Activated CD4-positive, alpha-beta memory T cell treated with anti-CD3 and anti-CD28 coated beads for 36 hours (primary cell): ENCODE data around the gene FHIT. TPM values are rescaled to one million over a fixed set of nuclear protein-coding genes. Genes with fewer than 3 reads are reported as not detected.

Experiments
- CTCF ChIA-PET: fragments of 350-600 bp; sonication (Branson Sonifier 250); formaldehyde crosslinking; loops from one replicate; lab custom pipeline; 2021; ENCODE audit warnings: antibody characterized with exemption, inconsistent platforms; lab: Charles Lee
- POLR2A ChIA-PET: fragments of 350-600 bp; sonication (Branson Sonifier 250); formaldehyde crosslinking; loops from one replicate; lab custom pipeline; 2021; ENCODE audit warnings: antibody characterized with exemption; lab: Charles Lee
- DNase-seq: peaks from one replicate; pipeline ENCODE4 v3.0.0-alpha.2; 2020
- H3K27ac Mint-ChIP-seq: one replicate; pipeline ENCODE4 v1.8.0; 2021; ENCODE audit warnings: mixed read lengths
- H3K27me3 Mint-ChIP-seq: one replicate; pipeline ENCODE4 v1.8.0; 2021; ENCODE audit warnings: mixed read lengths
- H3K36me3 Mint-ChIP-seq: one replicate; pipeline ENCODE4 v1.8.0; 2021; ENCODE audit warnings: mixed read lengths
- H3K4me1 Mint-ChIP-seq: one replicate; pipeline ENCODE4 v1.8.0; 2021; ENCODE audit warnings: low read depth, mixed read lengths
- H3K4me3 Mint-ChIP-seq: one replicate; pipeline ENCODE4 v1.8.0; 2021; ENCODE audit warnings: mild to moderate bottlenecking, mixed read lengths
- H3K9me3 Mint-ChIP-seq: one replicate; pipeline ENCODE4 v1.8.0; 2021; ENCODE audit warnings: mixed read lengths
- intact Hi-C: fragments of 100-400 bp; cut with micrococcal nuclease; formaldehyde crosslinking; loops from one replicate; pipeline ENCODE4 v1.15.1; 2023
- total RNA-seq, 2 experiments: library from RNA; stranded (reverse); gene quantifications; one replicate each; pipeline ENCODE4 v1.2.3, GENCODE V29; 2021

FHIT gene
- total RNA-seq, 2 experiments from 2014 or later, result 7.2 to 8.7 TPM

DNA sequence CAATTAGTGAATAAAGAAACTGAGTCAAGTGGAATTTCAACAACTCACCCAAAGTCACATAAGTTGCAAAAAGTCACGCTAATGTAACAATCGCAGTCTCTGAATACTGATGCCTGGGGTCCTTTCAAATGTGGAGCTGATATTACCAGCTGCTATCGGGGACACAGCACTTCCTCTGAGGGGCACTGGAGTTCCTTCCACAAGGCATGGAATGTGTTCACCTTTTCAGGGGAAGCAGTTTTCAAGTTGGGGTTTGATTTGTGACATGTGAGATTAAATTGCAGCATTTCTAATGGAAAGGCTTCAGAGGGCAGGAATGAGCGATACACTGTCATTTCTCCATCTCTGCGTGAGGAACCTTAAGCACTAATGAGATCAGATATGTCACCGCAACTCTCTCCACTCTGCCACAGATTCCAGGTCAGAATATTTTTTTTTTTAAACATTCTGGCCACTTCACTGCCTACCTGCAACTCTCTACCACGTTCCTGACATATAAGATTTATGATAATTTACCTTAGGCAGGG lies 1394.3 kb downstream of the FHIT start:
- Mint-ChIP-seq H3K27ac (no peak overlapping the region), H3K27me3 (no peaks in the 10 kb centered on the region), H3K4me1 (peaks cover 7% of the 10 kb centered on the region), H3K4me3 (no peak overlapping the region), H3K9me3 (peaks cover 1% of the 10 kb centered on the region), H3K36me3 (peaks cover 3% of the 10 kb centered on the region)
- no peak for DNase-seq
- CTCF ChIA-PET, result interaction anchor here (0.8 to 5.4 kb wide), 24 partner anchors 9 to 1517 kb away, joined by 3 to 54 read pairs (median 4); no protein-coding TSS in a partner anchor
- POLR2A ChIA-PET, result interaction anchor here (0.6 kb wide), 2 partner anchors 545 to 711 kb away, joined by 3 read pairs; no protein-coding TSS in a partner anchor
- intact Hi-C loops, result loop anchor here (1.0 to 2.0 kb wide), 3 partner anchors 282 to 645 kb away; no protein-coding TSS in a partner anchor

GRCh38 chr3:59854061-59854709 lies 1397.1 kb downstream of the FHIT start:
- CTCF ChIA-PET, result interaction anchor here (1.4 kb wide), 1 partner anchor 541 kb away, joined by 6 read pairs; no protein-coding TSS in a partner anchor
- Mint-ChIP-seq H3K27ac (no peak overlapping the region), H3K36me3 (no peaks in the 10 kb centered on the region), H3K27me3 (no peaks in the 10 kb centered on the region), H3K4me3 (no peak overlapping the region), H3K4me1 (peaks cover 7% of the 10 kb centered on the region), H3K9me3 (no peaks in the 10 kb centered on the region)
- POLR2A ChIA-PET, result no interaction called here
- no peak for DNase-seq
- intact Hi-C loops, result no loop called here

GRCh38 chr3:59850417-59850816 lies 1400.8 kb downstream of the FHIT start:
- intact Hi-C loops, result no loop called here
- H3K4me3 Mint-ChIP-seq, result no peak overlapping the region

DNA sequence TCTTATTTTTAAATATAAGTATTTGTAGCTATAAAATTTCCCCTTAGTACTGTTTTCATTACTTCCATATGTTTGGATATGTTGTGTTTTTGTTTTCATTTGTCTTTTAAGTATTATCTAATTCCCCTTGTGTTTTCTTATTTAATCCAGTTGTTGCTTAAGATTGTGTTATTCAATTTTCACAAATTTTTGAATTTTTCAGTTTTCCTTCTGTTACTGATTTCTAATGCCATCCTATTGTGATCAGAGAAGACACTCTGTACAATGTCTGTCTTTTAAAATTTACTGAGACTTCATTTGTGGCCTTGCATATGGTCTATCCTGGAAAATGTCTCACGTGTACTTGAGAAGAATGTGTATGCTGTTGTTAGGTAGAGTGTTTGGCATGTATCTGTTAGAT lies 1405.9 kb downstream of the FHIT start:
- intact Hi-C loops, result no loop called here
- Mint-ChIP-seq H3K36me3 (peaks cover 2% of the 10 kb centered on the region), H3K4me1 (peaks cover 12% of the 10 kb centered on the region), H3K27me3 (no peaks in the 10 kb centered on the region), H3K9me3 (peaks cover 11% of the 10 kb centered on the region), H3K27ac (no peak overlapping the region), H3K4me3 (no peak overlapping the region)
- POLR2A ChIA-PET, result no interaction called here
- DNase-seq, result no peak
- CTCF ChIA-PET, result no interaction called here

More at GRCh38 chr3:59850417-59850816, 1400.8 kb downstream of the FHIT start:
- CTCF ChIA-PET, result interaction anchor here (0.9 to 1.9 kb wide), 3 partner anchors 8 to 537 kb away, joined by 3 to 8 read pairs (median 4); no protein-coding TSS in a partner anchor
- H3K27ac Mint-ChIP-seq, result no peak overlapping the region
- no peak for DNase-seq
- H3K4me1 Mint-ChIP-seq, result no peaks in the 10 kb centered on the region
- peaks cover 2% of the 10 kb centered on the region for H3K36me3 Mint-ChIP-seq
- no peaks in the 10 kb centered on the region for H3K27me3 Mint-ChIP-seq
- POLR2A ChIA-PET, result no interaction called here
- H3K9me3 Mint-ChIP-seq, result peaks cover 11% of the 10 kb centered on the region

GRCh38 chr3:59843821-59844220 lies 1407.4 kb downstream of the FHIT start:
- intact Hi-C loops, result no loop called here
- no peak for DNase-seq

DNA sequence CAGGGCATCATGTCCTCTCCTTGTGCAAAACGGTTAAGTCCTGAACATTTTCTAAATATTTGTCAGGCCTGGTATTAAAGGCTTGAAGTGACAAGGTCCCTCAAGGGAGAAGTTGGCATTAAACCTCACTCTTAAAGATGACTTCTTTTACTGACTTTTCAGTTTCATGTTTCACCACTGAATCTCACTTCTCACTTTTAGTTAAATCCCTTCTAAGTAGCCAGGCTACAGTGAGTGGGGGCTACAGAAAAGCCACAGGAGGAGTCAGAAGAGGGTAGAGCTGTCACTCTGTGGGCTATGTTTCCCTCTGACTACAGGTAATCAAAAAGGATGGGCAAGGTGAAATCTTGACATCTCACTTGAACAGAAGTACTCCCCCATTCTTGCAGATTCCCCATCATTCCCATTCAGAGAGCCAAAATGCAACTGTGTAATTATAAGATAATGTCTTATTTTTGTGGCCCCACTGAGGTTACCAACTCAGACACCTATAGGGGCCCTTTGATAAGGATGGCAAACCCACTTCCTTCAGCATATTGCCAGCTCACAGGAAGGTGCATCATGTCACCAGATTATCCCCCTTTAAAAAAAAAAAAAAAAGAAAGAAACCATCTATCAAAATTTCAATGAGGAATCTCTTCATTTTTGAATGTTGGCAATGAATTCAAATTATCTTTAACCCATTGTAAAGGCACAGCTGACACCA lies 1411.3 kb downstream of the FHIT start:
- no peak overlapping the region for H3K27ac Mint-ChIP-seq
- no peak overlapping the region for H3K4me3 Mint-ChIP-seq
- POLR2A ChIA-PET, result no interaction called here

More at GRCh38 chr3:59843821-59844220, 1407.4 kb downstream of the FHIT start:
- CTCF ChIA-PET, result no interaction called here
- peaks cover 2% of the 10 kb centered on the region for H3K36me3 Mint-ChIP-seq
- peaks cover 11% of the 10 kb centered on the region for H3K9me3 Mint-ChIP-seq
- POLR2A ChIA-PET, result no interaction called here
- no peak overlapping the region for H3K4me3 Mint-ChIP-seq
- no peak overlapping the region for H3K27ac Mint-ChIP-seq
- H3K4me1 Mint-ChIP-seq, result peaks cover 23% of the 10 kb centered on the region
- no peaks in the 10 kb centered on the region for H3K27me3 Mint-ChIP-seq

GRCh38 chr3:59839283-59839682 lies 1412.0 kb downstream of the FHIT start:
- intact Hi-C loops, result no loop called here
- Mint-ChIP-seq H3K4me3 (no peak overlapping the region), H3K27me3 (no peaks in the 10 kb centered on the region), H3K36me3 (no peaks in the 10 kb centered on the region), H3K9me3 (no peaks in the 10 kb centered on the region), H3K27ac (no peak overlapping the region), H3K4me1 (peaks cover 23% of the 10 kb centered on the region)
- ChIA-PET CTCF (interaction anchor here (1.7 kb wide), 1 partner anchor 18 kb away, joined by 4 read pairs; no protein-coding TSS in a partner anchor), POLR2A (no interaction called here)
- DNase-seq, result no peak

More for the DNA sequence above, 1411.3 kb downstream of the FHIT start:
- Mint-ChIP-seq H3K4me1 (peaks cover 23% of the 10 kb centered on the region), H3K9me3 (no peaks in the 10 kb centered on the region), H3K36me3 (no peaks in the 10 kb centered on the region), H3K27me3 (no peaks in the 10 kb centered on the region)
- intact Hi-C loops, result no loop called here
- CTCF ChIA-PET, result interaction anchor here (1.7 kb wide), 1 partner anchor 18 kb away, joined by 4 read pairs; no protein-coding TSS in a partner anchor
- peak; percentile 32 for DNase-seq

DNA sequence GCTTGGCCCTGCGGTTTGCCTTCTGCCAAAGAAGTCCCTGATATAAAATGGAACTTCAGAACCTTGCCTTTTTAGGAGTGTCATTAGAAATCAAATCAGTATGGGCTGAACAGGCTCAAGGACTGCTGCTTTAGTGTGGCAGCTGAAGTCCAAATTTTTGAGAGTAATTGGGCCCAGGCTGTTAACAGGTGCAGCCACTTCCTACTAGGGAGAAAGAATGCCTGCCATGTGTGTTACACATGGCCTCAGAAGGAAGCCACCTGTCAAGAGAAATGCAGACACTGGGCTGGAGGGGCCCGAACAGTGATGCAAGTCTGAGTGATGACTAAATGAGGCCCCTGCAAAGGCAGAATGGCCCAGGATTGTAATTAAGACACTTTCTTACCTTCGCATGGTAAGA lies 1414.7 kb downstream of the FHIT start:
- Mint-ChIP-seq H3K9me3 (no peaks in the 10 kb centered on the region), H3K27me3 (no peaks in the 10 kb centered on the region), H3K27ac (no peak overlapping the region), H3K4me3 (no peak overlapping the region), H3K4me1 (peaks cover 20% of the 10 kb centered on the region), H3K36me3 (no peaks in the 10 kb centered on the region)
- intact Hi-C loops, result no loop called here
- POLR2A ChIA-PET, result no interaction called here
- CTCF ChIA-PET, result interaction anchor here (1.9 kb wide), 1 partner anchor 21 kb away, joined by 4 read pairs; no protein-coding TSS in a partner anchor
- no peak for DNase-seq

- CTCF ChIA-PET, result interaction anchor here (1.6 kb wide), 1 partner anchor 25 kb away, joined by 5 read pairs; no protein-coding TSS in a partner anchor
- no peaks in the 10 kb centered on the region for H3K36me3 Mint-ChIP-seq
These were observed 1418.5 kb downstream of the FHIT start for GRCh38 chr3:59832702-59833101.

DNA sequence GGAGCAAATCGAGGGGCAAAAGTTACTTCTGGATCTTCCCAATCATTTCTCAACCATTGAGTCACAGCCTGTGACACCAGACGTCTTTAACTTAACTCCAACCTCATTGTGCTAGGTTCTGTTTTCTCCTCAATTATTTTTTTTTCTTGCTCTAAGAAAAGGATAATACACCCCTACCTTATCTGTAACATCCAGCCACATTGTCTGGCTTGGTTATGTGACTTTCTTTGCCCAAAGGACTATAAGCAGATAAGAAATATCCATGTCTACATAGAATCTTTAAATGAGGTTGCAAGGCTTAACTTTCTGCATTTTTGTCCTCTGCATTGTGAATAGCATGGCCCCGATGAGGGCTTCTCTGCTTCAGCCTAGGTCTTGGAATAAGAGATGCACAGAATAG lies 1419.0 kb downstream of the FHIT start:
- no peaks in the 10 kb centered on the region for H3K4me1 Mint-ChIP-seq
- ChIA-PET CTCF (no interaction called here), POLR2A (no interaction called here)
- intact Hi-C loops, result no loop called here
- no peak overlapping the region for H3K27ac Mint-ChIP-seq
- H3K9me3 Mint-ChIP-seq, result no peaks in the 10 kb centered on the region
- H3K4me3 Mint-ChIP-seq, result no peak overlapping the region
- no peaks in the 10 kb centered on the region for H3K36me3 Mint-ChIP-seq
- H3K27me3 Mint-ChIP-seq, result no peaks in the 10 kb centered on the region
- DNase-seq, result no peak

More at GRCh38 chr3:59832702-59833101, 1418.5 kb downstream of the FHIT start:
- Mint-ChIP-seq H3K27me3 (no peaks in the 10 kb centered on the region), H3K9me3 (no peaks in the 10 kb centered on the region), H3K4me3 (no peak overlapping the region), H3K4me1 (no peaks in the 10 kb centered on the region), H3K27ac (no peak overlapping the region)
- POLR2A ChIA-PET, result no interaction called here
- intact Hi-C loops, result no loop called here
- no peak for DNase-seq

GRCh38 chr3:59831394-59831793 lies 1419.9 kb downstream of the FHIT start:
- DNase-seq, result no peak
- Mint-ChIP-seq H3K9me3 (no peaks in the 10 kb centered on the region), H3K4me1 (no peaks in the 10 kb centered on the region), H3K27me3 (no peaks in the 10 kb centered on the region), H3K27ac (no peak overlapping the region), H3K36me3 (no peaks in the 10 kb centered on the region), H3K4me3 (no peak overlapping the region)
- ChIA-PET POLR2A (no interaction called here), CTCF (no interaction called here)
- intact Hi-C loops, result no loop called here

- no peaks in the 10 kb centered on the region for H3K9me3 Mint-ChIP-seq
- H3K27ac Mint-ChIP-seq, result no peak overlapping the region
- no peaks in the 10 kb centered on the region for H3K27me3 Mint-ChIP-seq
- H3K4me1 Mint-ChIP-seq, result no peaks in the 10 kb centered on the region
- no peak overlapping the region for H3K4me3 Mint-ChIP-seq
- no peak for DNase-seq
- POLR2A ChIA-PET, result no interaction called here
- peaks cover 3% of the 10 kb centered on the region for H3K36me3 Mint-ChIP-seq
- CTCF ChIA-PET, result no interaction called here
- intact Hi-C loops, result no loop called here
These were observed 1421.7 kb downstream of the FHIT start for GRCh38 chr3:59829527-59829926.
